ENCODE results near the gene CSRP2.

- TF ChIP-seq POLR2AphosphoS5 (IDR thresholded peaks at IDR 0.05; ENCODE audit: low read depth, low read length) (no peak), CTCF (IDR thresholded peaks at IDR 0.05) (no peak), REST (IDR thresholded peaks at IDR 0.05; ENCODE audit: insufficient read depth in 1 of 2, low read depth in 2 of 2, low read length in 1 of 2) (no peak), SIN3A (IDR thresholded peaks at IDR 0.05; ENCODE audit: borderline replicate concordance, insufficient read depth, low read depth, low read length) (no peak)
These were observed 6.4 kb downstream of the CSRP2 start for GRCh38 chr12:76872415-76872814.

All from Panc1 (cell line).